Epidermal melanocyte (primary cell): ENCODE measurements around the gene SEC11A.
"Not testable (repeated sequence)": the region's sequence is repeated elsewhere in the genome, so short reads cannot be mapped to it uniquely, and the experiment has no call there.

Experiments used
- DNase-seq: peaks from one replicate; pipeline ENCODE4 v3.0.0; 2011; ENCODE audit warnings: low spot score; ENCODE audit not compliant: insufficient read length

Gene SEC11A

DNA sequence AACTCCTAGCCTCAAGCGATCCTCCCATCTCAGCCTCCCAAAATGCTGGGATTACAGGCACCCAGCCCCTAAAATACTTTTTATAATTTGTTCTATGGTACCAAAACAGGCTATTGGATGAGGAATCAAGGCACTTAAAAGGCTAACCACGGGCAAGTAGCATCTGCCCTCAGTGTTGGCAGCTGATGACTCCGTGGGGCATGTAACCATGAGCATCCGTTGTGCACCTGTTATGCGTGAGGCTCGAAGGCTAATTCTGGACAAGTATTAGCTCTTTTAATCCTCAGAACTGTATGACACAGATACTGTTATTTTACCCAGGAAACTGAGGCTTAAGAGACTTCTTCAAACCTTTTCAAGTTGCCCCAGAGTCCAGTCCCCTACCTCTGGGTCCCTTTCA, 72.1 kb downstream of the SEC11A start:
- DNase-seq, result no peak

DNA sequence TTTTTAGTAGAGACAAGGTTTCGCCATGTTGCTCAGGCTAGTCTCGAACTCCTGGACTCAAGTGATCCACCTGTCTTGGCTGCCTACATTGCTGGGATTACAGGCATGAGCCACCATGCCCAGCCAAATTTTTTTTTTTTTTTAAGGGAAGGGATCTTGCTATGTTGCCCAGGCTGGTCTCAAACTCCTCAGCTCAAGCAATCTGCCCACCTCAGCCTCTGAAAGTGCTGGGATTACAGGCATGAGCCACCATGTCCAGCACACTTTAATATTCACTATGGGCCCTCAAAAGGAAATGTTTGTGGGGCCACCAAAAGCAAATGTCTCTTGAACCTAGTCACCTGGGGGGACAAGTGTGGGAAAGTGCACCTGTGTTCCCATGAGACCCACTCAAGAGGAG, 73.3 kb downstream of the SEC11A start:
- not testable (repeated sequence) for DNase-seq

DNA sequence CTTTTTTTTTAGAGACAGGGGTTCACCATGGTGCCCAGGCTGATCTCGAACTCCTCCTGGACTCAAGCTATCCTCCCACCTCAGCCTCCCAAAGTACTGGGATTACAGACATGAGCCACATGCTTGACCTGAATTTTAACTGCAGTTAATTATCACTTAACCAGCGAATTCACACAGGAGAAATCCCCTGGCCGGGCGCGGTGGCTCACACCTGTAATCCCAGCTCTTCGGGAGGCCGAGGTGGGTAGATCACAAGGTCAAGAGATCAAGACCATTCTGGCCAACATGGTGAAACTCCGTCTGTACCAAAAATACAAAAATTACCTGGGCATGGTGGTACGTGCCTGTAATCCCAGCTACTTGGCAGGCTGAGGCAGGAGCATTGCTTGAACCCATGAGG, 74.1 kb downstream of the SEC11A start:
- DNase-seq, result not testable (repeated sequence)

DNA sequence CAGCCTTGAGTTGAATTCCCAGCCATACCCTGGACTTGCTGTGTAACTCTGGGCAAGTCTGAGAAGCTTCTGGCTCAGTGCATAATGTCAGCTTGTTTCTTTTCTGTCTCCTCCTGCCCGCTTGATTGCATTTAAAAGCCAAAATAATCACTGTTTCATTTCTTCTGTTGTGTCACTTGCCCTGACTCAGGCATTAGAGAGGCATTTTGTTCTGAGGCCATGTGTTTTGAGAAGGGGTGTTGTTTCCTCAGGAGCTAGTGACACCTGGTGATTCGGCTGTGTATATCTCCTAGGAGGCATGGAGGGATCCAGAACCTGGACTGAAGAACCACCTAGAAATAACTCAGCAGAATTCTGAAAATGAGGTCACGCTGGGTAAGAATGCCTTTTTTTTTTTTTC, 77.8 kb downstream of the SEC11A start:
- DNase-seq, result no peak

DNA sequence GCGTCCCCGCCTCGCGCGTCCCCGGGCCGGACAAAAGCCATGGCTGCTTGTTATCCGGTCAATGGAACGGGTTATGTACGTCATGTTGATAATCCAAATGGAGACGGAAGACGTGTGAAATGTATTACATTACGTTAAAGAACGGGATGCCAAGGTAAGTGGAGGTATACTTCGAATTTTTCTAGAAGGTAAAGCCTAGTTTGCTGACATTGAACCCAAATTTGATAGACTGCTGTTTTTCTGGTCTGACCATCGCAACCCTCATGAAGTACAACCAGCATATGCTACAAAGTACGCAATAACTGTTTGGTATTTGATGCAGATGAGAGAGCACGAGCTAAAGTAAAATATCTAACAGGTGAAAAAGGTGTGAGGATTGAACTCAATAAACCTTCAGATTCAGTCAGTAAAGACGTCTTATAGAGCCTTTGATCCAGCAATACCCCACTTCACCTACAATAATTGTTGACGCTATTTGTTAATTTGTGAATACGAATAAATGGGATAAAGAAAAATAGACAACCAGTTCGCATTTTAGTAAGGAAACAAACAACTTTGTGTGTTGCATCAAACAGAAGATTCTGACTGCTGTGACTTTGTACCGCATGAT, 81.6 kb downstream of the SEC11A start:
- DNase-seq, result no peak

DNA sequence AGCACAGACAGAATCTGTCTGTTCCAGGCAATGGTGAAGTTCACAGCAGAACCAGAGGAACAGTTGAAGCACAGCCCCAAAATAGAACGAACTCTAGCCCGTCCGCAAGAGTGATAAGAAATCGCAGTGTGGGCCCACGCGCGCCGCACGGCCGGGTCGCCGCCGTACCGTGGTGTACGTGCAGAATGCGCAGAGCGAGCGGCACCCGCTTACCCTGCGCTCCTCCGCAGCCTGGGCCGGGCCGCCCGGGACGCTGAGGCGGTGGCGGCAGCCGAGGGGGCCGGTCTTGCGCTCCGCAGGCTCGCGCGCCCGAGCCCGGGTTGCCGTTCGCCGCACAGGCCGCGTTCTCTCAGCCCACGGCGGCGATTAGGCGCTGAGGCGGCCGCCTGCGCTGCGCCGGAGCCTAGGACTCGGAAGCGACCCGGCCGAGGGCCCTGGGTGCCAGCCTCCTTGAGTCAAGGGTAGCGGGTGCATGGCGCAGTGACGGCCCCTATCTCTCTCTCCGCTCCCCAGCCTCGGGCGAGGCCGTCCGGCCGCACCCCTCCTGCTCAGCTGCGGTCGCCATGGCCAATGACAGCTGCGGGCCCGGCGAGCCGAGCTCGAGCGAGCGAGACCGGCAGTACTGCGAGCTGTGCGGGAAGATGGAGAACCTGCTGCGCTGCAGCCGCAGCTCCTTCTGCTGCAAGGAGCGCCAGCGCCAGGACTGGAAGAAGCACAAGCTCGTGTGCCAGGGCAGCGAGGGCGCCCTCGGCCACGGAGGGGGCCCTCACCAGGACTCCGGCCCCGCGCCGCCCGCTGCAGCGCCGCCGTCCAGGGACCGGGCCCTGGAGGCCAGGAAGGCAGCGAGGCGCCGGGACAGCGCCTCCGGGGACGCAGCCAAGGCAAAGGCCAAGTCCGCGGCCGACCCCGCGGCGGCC, 82.4 kb downstream of the SEC11A start:
- DNase-seq, result no peak

DNA sequence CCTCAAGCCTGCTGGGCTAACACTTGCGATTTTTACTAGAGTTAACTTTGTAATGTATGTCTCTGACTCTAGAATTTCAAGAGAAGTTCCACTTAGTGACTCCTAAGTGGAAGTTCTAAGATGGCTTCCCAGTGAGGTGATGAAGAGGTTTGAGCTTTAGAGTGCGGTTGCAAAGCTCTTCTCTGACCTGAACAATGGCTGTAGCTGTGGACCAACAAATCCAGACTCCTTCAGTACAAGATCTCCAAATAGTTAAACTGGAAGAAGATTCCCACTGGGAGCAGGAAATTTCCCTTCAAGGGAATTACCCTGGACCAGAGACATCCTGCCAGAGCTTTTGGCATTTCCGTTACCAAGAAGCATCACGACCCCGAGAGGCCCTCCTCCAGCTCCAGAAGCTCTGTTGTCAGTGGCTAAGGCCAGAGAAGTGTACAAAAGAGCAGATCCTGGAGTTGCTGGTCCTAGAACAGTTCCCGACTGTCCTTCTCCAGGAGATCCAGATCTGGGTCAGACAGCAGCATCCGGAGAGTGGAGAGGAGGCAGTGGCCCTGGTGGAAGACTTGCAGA, 84.2 kb downstream of the SEC11A start:
- DNase-seq, result no peak

DNA sequence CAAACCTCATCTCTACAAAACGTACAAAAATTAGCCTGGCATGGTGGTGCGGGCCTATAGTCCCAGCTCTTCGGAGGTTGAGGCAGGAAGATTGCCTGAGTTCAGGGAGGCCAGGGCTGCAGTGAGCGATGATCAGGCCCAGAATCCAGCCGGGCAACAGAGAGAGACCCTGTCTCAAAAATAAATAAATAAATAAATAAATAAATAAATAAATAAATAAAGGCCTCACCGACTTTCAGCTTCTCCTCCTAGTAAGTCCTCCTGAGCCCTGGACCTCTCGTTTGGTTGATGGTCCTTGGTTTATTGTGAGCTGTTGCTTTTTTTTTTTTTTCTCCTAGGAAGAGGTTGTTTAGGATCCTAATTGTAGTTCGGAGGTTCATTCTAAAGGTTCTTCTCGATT, 86.9 kb downstream of the SEC11A start:
- DNase-seq, result no peak

DNA sequence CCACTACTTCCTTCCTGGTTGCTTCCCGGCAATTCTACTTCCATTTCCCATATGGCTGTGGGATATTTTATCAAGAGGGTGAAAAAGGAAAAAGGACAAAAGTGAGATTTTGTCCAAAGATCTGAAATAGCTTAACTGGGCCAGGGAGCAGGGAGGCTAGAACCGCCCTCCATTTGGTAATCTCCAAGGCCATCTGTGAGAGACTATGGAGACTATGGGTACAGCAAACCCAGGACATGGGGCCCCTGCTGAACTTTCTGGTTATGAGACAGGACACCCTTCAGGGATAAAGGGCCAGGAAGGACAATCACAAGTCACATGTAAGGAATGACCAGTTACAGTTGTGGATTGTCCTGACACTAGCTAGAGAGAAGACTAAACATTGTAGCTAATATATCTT, 90.8 kb downstream of the SEC11A start:
- DNase-seq, result no peak

DNA sequence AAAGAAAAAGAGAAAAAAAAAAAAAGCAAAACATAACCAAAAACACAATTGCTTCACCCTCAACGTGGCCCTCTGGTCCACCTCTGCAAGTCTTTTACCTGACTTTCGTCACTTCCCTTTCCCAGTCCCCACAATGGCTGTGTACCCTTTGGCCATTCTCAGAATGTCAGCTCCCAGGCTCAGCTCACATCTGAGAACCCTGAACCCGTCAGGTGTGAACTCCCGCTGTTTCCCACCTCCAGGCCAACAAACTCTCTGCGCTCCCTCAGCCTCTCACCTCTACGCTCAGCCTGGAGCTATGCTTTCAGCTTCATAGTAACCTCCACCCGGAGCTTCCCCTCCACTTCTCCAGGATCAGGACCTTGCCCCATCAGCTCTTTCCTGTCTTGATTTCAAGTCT, 91.6 kb downstream of the SEC11A start:
- no peak for DNase-seq

DNA sequence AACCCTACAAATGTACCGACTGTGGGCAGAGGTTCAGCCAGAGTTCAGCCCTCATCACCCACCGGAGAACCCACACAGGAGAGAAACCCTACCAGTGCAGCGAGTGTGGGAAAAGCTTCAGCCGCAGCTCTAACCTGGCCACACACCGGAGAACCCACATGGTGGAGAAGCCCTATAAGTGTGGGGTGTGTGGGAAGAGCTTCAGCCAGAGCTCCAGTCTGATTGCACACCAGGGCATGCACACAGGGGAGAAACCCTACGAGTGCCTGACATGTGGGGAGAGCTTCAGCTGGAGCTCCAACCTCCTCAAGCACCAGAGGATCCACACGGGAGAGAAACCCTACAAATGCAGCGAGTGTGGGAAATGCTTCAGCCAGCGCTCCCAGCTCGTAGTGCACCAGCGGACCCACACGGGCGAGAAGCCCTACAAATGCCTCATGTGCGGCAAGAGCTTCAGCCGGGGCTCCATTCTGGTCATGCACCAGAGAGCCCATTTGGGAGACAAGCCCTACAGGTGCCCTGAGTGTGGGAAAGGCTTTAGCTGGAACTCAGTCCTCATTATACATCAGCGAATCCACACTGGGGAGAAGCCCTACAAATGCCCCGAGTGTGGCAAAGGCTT, 94.5 kb downstream of the SEC11A start:
- DNase-seq, result no peak

DNA sequence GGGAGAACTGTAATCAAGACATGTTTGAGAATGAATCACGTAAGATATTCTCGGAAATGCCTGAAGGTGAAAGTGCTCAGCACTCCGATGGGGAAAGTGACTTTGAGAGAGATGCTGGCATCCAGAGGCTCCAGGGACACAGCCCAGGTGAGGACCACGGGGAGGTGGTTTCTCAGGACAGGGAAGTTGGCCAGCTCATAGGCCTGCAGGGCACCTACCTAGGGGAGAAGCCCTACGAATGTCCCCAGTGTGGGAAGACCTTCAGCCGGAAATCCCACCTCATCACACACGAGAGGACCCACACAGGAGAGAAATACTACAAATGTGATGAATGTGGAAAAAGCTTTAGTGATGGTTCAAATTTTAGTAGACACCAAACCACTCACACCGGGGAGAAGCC, 95.3 kb downstream of the SEC11A start:
- DNase-seq, result no peak
